Omental fat pad (tissue), 4 donors: ENCODE measurements around the gene NXPH1. TPM values are rescaled to one million over a fixed set of nuclear protein-coding genes. Genes with fewer than 3 reads are reported as not detected.

Source experiments
- ATAC-seq: fragments of 150-250 bp; one replicate; pipeline ENCODE4 v1.9.1; 2016; ENCODE audit warnings: mild to moderate bottlenecking, moderate library complexity; ENCODE audit not compliant: low FRiP score
- DNase-seq: peaks from one replicate; pipeline ENCODE4 v3.0.0-alpha.2; 2019; ENCODE audit warnings: low spot score
- total RNA-seq, 4 donors: library from RNA; depleted of rRNA; stranded (reverse); fragments of >200 nt; gene quantifications; one replicate each; pipeline ENCODE4 v1.1.0, GENCODE V29; 2016
- TF ChIP-seq, protein P1 (sequence below), 3 donors: fragments of 450-650 bp; IDR thresholded peaks; one replicate each; pipeline ENCODE4 v1.5.1; 2016 to 2017; ENCODE audit warnings: antibody characterized with exemption in 3 of 3, mild to moderate bottlenecking in 3 of 3, moderate library complexity in 2 of 3

The NXPH1 gene
- total RNA-seq, 4 donors from 2014 or later: not detected

DNA sequence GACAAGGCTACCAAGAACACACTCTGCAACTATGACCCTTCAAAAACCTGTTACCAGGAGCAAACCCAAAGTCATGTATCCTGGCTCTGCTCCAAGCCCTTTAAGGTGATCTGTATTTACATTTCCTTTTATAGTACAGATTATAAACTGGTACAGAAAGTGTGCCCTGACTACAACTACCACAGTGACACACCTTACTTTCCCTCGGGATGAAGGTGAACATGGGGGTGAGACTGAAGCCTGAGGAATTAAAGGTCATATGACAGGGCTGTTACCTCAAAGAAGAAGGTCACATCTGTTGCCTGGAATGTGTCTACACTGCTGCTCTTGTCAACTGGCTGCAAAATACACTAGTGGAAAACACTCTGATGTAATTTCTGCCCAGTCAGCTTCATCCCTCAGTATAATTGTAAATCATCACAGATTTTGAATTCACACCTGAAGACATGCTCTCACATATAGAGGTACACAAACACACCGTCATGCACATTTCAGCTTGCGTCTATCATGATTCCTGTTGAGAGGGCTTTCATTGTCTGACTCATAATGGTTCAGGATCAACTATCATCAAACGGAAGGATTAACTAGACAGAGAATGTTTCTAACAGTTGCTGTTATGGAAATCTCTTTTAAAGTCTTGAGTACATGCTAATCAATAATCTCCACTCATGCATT is 318.3 kb downstream of the NXPH1 start:
- ATAC-seq: no peak
- DNase-seq: no peak
- TF ChIP-seq, protein P1, sequence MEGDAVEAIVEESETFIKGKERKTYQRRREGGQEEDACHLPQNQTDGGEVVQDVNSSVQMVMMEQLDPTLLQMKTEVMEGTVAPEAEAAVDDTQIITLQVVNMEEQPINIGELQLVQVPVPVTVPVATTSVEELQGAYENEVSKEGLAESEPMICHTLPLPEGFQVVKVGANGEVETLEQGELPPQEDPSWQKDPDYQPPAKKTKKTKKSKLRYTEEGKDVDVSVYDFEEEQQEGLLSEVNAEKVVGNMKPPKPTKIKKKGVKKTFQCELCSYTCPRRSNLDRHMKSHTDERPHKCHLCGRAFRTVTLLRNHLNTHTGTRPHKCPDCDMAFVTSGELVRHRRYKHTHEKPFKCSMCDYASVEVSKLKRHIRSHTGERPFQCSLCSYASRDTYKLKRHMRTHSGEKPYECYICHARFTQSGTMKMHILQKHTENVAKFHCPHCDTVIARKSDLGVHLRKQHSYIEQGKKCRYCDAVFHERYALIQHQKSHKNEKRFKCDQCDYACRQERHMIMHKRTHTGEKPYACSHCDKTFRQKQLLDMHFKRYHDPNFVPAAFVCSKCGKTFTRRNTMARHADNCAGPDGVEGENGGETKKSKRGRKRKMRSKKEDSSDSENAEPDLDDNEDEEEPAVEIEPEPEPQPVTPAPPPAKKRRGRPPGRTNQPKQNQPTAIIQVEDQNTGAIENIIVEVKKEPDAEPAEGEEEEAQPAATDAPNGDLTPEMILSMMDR (IDR thresholded peaks at IDR 0.05): no peak

DNA sequence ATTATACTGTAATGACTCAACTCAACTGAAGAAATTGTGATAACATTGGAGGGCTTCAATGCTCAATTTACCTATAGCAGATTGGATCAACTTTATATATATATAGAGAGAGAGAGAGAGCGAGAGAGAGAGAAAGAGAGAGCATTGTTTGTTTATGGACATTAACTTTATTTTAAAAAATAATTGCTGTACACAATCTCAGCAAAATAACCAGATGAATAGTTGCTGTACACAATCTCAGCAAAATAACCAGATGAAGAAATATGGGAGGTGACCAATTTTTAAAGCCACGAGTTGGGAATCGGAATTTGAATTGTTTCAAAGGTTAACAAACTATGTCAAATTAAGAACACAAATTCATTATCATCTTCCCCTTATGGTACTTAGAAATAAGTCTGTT is 319.9 kb downstream of the NXPH1 start:
- DNase-seq: no peak
- no peak for ATAC-seq
- TF ChIP-seq, protein P1 (IDR thresholded peaks at IDR 0.05): no peak

DNA sequence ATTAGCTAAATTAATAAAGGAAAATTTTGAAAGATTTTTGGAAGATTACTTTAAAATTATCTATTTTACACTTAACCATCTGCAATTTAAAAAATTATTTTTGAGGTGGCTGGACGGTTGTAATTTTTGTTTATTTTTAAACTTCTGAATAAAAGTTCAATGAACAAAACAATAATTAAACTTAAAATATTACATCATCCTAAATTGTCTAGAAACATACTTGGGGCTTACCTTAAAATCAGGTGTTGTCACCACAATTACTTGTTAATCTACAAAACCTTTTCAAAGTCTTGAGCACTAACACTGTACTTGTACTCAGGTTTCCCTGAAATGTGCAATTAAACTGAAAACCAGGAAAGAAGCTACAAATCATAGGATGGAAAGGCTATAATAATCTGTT is 328.3 kb downstream of the NXPH1 start:
- TF ChIP-seq, protein P1 (IDR thresholded peaks at IDR 0.05): no peak
- ATAC-seq (no peak), DNase-seq (no peak)

DNA sequence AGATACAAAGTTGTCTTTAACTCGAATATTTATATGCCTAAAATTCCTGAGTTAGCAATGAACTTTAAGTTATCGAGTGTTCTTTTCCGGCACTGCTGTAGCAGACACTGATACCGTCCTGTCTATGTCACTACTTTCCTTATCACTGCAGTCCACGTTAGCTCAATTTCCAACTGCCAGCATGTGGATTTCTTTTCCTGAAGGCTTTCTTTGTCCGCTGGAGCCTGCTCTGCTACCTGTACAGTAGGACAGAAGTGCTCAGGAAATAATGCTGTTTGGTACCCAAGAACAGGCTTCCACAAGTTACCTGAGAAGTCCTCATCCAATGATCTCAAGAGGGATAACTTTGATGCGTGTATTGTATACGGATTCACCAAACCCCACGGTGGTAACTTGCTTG is 329.4 kb downstream of the NXPH1 start:
- DNase-seq: no peak
- no peak for ATAC-seq
- TF ChIP-seq, protein P1 (IDR thresholded peaks at IDR 0.05): no peak

DNA sequence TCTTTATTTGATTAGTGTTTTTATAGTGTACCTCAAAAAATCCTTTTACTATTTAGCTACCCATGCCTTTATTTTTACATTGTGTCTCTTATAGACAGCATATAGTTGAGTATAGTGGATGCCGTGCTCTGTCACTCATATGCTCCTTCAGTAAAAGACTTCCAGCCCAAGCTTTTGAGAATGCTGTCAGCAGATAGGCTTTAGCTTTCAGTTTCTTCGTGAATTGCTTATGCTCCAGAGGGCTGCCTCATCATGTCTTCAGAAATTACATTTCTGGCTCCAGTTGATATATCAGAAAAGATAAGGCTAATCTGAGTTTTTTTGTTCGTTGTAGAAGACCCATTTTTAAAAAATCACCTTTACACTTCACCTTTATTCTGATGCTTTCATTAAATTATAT is 332.0 kb downstream of the NXPH1 start:
- DNase-seq (no peak), ATAC-seq (no peak)
- TF ChIP-seq, protein P1 (IDR thresholded peaks at IDR 0.05): no peak

DNA sequence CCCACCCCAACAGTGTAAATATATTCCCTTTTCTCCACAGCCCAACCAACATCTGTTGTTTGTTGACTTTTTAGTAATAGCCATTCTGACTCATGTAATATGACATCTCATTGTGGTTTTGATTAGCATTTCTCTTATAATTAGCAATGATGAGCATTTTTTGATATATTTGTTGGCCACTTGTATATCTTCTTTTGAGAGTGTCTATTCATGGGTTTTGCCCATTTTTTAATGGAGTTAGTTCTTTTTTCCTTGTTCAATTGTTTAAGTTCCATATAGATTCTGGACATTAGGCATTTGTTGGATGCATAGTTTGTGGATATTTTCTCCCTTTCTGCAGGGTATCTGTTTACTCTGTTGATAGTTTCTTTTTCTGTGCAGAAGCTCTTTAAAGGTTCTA is 340.1 kb downstream of the NXPH1 start:
- TF ChIP-seq, protein P1 (IDR thresholded peaks at IDR 0.05): no peak

DNA sequence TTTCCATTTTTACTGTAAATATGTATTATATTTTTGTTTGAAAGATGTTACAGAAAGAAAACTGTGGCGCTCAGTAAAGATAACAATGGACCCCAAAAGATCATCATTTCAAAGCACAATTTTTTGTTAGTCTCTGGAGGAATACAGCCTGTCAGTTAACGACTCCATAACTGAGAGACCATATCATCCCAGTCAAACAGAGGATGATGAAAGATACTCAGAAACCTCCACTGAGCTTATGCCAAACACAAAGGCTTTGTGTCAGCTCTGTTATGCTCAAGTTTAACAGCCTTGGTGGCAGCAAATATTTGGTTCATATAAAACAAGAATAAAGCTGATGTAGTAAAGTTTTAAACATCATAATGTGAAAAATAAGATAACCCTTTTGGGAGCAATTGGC is 345.1 kb downstream of the NXPH1 start:
- TF ChIP-seq, protein P1 (IDR thresholded peaks at IDR 0.05): no peak
- no peak for DNase-seq
- no peak for ATAC-seq

More for the DNA sequence above, 340.1 kb downstream of the NXPH1 start:
- DNase-seq (no peak), ATAC-seq (no peak)
